Stimulated activated CD4-positive, alpha-beta T cell treated with anti-CD3 and anti-CD28 coated beads, Interleukin-4, amount 100 ng/mL, for 4 hours (primary cell): ENCODE results near the gene IFNE.
A peak's percentile ranks its signal among the peaks of the same experiment; 100 is the strongest.
"Not testable (repeated sequence)": the region's sequence is repeated elsewhere in the genome, so short reads cannot be mapped to it uniquely, and the experiment has no call there.

Experiments used
- DNase-seq, 2 experiments: peaks; one replicate each; pipeline ENCODE4 v3.0.0-alpha.2; 2020

Gene IFNE

DNA sequence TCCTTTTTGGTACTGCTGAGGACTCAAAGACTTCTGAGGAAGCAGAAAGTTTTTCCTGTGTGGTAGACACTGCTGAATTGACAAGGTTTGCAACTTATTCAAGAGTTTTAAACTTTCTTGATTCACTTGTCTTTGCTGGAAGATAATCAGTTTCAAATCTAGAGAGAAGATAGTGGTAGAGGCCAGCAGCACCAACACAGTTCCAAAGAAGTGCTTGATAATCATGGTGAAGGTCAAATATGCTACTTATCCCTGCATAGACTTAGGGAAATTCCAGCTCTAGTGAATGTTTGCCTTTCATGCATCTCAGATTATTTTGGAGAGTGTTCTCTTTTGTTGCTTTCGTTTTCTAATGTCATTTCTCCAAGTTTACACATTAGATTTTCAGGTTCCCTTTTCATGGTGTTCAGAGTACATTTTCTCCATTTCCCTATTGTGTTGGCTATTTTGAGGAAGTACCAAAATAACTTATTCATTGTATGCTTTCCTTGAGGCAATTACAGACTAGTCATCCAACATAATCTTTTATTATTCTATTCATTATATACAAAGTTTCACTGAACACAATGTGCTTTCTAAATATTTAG is 550 bp downstream of the IFNE start:
- DNase-seq, result no peak

DNA sequence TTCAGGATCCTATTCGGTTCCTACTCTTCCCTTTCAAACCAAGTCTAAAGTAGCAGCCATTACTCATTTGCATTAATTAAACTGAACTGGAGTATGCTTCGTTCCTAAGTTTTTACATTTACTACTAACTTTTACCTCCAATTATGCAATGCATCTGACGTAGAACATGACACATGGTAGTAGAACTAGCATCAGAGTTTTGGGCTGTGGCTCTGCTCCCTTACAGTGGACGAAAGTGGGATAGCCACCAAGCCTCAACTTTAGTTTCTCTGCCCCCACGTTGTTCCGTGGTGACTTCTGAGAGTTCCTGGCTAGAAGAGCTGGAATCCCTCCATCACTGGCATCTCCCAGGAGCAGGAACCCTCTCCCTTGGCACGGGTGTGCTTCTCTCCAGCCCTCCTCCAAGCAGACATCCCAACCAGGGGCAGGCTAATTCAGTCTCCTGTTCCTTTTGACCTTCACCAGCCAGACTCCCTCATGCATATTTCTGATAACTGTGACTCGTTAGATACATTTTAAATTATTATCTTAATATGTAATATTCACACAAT is 2.9 kb downstream of the IFNE start:
- DNase-seq, result no peak

DNA sequence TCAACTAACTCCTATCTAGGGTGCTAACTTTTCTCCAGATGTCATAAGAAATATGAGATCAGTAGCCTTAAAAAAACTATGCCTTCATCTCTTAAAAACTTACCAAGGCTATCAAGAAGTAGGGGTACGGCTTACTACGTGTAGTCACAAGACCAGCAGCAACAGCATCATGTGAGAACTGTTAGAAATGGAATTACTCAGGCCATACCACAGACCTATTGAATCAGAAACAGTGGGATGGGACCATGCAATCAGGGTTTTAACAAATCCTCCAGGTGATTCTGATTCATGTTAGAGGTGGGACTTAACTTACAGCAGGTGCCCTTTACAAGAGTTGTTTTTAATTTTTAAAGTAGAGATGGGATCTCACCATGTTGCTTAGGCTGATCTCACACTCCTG is 4.6 kb downstream of the IFNE start:
- no peak for DNase-seq

DNA sequence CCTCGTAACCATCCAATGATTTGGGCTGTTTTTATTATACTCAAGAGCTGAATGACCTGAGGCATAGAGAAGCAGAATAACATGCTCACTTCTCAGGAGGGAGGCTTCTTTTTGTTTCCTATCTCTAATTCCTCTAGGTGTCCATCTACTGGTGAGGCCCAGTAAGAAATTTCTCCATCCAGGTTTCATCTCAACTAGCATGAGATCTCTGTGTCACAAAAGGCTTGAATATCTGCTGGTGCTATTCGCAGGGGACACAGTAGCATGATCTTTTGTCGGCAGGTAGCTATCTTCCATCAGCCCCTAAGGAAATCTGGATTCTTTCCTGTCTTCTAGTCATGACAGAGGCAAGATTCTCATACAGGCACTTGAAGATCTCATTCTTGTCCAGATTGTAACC is 8.9 kb downstream of the IFNE start:
- no peak for DNase-seq

DNA sequence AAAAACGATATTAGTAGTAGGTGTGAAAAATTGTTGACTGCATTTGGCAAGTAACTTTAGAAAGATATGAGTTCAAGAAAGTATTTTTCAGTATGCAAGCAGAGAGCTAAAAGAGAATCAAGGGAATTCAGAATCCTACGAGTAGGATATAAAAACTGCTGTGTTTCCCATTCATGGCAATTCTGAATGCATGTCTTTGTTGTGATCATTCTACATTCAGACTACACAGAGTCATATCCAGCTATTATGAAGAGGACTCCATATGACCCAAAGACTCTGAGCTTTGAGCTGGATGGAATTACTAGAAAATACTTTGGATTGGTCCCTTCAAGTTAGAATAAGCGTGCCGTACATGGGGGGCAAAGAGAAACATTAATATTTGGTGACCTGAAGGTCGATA is 12.0 kb downstream of the IFNE start:
- DNase-seq, result no peak

DNA sequence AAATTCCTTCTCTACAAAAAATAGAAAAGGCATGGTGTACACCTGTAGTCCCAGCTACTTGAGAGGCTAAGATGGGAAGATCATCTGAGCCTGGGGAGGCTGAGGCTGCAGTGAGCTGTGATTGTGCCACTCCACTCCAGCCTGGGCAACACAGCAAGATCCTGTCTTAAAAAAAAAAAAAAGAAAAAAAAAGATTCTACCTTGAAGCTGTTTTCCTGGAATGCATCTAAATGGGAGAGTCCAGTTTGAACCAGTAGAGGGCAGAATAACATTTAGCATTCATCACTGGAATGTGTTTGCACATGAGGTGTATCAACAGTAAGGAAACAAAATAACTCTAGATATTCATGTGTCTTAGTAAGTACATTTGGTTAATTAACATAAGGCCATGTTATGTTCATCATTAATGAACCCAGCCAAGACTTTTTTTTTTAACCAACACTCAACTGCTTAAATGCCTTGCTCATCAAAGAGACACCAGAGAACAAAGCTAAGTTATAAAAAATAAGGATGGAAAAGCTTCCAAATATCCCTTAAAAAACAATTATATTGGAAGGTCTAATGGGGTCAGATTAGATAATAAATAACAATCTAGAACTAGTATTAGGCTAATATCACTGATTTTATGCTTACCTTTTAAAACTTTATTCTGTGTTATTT is 16.1 kb downstream of the IFNE start:
- no peak for DNase-seq

DNA sequence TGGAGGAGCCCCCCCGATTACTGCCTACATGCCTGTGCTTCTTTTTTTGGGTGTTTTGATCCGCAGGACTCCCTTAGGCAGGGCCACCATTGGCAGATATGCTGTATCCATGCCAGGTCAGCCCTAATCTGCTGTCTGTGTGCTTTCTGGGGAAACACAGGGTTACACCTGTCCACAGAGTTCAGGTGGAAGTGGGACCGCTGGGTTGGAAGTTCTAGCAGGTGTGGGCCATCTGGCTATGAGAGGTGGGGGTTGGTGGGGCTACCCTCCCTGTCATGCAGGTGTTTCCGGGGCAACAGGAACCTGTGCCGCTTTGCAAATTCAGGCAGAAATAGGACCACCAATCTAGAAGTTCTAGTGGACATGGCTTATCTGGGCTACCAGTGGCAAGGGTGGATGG is 17.0 kb downstream of the IFNE start:
- DNase-seq, result no peak

DNA sequence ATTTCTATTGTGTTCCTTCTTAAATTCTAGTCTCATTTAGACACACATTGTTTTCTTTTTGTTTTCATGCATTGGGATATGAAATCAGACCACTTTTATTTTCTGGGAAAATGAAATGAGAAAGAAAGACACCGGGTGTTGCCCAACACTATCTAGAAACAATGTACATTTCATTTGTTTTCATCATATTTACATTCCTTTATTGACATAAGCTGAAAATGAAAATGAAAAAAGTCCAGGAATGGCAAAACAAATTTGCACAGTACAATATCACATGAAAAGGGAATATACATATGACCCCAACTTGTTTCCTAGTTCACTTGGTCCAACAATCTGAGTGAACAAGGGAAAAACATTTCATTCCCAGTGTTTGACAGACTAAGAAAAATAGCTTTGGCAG is 20.7 kb downstream of the IFNE start:
- no peak for DNase-seq

DNA sequence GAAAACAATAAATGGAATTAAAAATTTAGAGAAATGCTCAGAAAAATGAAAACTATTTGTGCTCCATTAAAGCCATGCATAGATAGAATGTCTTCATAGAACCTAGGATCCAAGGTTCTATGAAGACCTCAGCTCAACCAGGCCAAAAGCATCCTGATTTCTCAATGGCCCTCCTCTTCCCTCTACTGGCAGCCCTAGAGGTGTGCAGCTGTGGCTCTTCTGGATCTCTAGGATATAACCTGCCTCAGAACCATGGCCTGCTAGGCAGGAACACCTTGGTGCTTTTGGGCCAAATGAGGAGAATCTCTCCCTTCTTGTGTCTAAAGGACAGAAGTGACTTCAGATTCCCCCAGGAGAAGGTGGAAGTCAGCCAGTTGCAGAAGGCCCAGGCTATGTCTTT is 26.8 kb downstream of the IFNE start:
- DNase-seq, result peak in 1 of 2 experiments; percentile 11

DNA sequence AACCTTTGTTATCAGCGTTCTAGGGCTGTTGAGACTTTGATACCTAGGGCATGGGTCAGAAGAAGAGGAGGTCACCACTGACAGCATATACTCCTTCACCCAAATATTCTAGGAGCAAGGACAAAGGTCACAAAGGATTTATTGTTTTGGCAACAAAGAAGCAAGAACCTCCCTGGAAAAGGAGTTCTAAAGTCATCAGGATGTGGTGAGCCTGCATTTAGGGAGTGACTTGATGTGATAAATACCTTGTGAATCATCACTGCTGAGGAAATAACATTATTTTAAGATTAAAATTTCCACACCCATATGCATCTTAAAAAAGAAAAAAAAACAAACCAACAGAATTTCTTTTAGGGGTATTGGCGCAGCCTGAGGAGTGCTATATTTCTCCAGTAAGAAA is 28.0 kb downstream of the IFNE start:
- no peak for DNase-seq

DNA sequence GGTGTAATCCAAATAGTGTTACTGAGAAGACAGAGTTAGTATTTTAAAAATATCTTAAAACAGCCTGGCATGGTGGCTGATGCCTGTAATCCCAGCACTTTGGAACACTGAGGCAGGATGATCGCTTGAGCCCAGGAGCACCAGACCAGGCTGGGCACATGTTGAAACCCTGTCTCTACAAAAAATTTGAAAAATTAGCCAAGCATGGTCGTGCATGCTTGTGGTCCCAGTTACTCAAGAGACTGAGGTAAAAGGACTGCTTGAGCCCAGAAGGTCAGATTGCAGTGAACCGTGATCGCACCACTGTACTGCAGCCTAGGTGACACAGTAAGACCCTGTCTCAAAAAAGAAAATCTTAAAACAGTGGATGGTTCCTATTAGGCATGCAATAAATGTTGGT is 29.4 kb downstream of the IFNE start:
- no peak for DNase-seq

DNA sequence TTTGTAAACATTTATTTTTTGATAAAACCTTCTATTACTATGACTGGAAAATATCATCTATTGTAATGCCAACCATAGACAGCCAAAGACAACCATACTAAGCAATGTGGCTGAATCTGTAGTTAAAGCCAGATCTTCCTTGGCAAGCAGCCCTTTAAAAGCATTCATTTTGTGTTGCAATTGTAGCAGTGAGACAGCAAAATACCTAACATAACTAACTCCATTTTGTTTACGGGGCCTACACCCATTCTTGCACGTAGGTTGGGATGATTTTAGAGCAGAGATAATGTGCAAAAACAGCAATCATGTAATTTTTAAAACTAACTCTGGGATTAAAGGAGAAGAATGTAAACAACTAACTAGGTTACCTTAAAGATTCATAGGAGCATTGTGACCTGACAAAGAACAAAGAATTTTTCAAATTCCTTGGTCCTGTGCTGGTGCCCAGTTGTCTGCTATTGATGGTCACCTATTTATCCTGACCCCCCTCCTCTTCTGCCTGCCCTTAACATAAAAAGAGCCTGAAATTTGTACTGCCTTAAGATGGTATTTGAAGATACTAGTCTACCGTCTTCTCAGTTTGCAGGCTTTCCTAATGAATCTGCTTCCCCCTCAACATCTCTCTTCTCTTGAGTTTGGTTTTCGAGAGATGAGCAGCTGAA is 31.2 kb downstream of the IFNE start:
- no peak for DNase-seq

DNA sequence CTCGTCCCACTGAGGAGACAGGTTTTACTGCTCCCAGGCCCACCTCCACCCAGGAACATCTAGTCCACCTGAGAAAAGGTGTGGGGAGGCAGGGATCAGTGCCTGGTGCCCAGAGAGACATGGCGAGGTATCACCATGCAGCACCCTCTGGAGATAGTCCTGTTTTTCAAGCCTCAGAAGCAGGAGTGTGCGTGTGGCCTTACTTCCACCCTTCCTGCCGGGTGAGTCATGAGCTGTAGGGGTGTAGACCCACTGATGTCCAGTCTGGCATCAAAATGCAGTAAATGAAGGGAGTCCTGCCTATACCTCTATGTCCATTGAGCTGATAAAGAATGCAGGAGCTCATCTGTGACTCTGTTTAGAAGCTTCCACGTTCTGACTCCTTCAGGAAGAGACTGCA is 32.8 kb downstream of the IFNE start:
- DNase-seq, result not testable (repeated sequence)

DNA sequence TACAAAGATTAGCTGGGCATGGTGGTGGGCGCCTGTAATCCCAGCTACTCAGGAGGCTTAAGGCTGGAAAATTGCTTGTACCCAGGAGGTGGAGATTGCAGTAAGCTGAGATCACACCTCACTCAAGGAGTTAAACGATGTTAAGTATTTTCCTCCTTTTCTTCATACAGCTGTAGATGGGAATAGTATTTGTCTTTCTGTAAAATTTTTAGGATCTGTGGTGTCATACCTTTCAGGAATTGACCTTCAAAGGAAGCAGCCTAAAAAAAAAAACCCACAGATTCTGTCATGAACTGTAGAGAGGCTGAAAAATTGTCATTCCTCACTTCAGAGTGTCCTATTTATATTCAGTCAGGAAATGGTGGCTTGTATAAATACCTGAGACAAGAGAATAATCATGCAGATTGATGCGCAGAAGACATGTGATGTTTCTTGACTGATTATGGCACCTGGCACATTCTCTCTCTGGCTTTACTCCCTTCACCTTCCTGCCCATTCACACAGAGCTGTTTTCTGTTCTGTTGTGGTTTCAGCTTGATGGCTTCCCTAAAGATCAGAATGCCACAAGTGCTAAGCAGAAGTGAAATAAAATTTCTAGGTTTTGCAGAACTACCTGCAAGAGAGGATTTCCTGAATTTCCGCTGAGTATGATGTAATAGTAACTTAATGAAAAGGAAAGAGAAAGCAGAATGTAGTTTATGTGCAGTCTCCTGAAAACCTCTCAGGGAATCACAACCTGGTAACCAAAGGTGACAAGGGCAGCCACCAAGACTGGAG is 38.1 kb downstream of the IFNE start:
- DNase-seq, result no peak

DNA sequence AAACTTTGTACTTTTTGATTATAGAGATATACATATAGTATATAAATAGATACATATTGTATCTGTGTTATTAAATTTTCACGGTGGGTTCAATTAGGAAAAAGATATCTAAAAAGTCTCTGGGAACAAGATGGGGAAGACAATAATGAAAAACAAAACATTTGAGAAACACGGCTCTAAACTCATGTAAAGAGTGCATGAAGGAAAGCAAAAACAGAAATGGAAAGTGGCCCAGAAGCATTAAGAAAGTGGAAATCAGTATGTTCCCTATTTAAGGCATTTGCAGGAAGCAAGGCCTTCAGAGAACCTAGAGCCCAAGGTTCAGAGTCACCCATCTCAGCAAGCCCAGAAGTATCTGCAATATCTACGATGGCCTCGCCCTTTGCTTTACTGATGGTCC is 42.0 kb downstream of the IFNE start, which contains the start of gene IFNA1:
Gene IFNA1, plus strand, starts transcription at position 301 of the 400 bp plus-strand sequence. Its CDS starts 69 bp downstream, at position 370.
- no peak for DNase-seq

DNA sequence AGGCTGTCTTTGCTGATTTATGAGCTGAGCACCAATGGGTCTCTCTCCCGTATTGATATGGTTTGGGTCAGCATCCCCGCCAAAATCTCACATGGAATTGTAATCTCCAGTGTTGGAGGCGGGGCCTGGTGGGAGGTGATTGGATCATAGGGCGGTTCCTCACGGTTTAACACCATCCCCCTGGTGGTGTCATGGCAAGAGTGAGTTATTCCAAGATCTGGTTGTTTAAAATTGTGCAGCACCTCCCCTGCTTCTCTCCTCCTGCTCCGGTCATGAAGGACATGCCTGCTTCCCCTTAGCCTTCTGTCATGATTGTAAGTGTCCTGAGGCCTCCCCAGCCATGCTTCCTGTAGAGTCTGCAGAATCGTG is 47.1 kb downstream of the IFNE start:
- DNase-seq, result not testable (repeated sequence)

DNA sequence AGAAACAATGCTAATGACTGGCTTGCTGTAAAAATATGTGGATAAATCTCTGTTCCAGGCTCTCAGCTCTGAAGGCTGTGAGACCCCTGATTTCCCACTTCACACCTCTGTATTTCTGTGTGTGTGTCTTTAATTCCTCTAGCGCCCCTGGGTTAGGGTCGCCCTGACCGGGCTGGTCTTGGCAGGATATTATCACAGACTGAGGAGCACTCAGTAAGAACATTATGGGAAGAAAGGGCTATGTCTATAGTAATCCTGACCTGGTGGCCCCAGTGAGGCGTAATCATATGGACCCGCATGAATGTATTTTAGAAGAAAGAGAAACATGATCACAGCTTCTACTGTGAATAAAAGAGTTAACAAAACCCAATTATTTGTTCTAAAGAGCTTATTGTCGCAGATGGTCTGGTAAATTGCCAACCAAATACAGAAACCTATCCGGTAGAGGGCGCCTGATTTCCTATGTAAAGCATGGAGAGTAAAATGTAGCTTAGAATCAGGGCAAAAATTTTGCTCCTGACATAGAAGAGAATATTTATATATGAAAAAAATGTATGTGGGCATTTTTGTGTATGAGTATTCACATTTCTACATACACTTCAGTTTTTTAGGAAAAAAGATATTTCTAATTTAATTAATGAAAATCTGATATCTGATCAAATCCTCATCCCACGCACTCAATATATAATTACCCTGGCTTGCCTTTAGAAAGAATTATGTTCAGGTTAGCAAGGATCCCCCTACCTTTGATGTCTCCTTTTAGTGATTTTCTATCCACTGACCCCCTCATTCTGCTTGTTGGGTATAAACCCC is 47.7 kb downstream of the IFNE start:
- DNase-seq, result peak; percentile 10 to 17

DNA sequence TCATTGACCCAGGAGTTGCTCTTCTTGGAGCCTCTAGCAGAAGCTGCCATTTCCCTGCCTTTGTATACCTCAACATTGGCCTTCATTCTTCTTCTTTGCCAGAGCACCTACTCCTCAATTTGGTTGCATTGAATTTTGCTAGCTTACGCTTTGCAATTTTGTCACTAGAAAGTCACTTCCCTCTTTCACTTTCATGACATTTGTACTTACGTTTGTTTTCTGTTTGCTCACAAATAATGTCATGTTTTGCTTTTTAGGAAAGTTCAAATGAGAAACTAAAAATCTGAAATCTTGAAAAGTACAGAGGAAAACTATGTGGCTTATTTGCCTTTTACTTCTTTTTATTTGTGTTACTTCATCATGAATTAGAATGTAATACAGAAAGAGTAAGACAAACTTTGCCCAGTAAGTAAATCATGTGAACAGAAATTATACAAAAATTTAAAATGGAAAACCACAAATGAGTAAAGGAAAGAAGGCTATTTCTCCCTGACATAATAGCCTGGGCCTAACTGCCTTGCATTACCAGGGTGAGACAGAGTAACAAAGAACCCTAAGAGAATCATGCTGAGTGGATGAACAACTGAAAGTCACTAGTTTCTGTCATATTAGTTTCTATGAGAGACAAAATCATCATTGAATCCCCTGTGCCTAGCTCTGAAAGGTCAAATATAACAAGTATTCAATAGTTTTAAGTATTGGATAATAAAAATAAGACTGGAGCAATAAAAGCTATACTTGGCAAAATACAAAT is 49.3 kb downstream of the IFNE start:
- DNase-seq, result no peak
